ENCODE results near the gene EDIL3. TPM values are rescaled to one million over a fixed set of nuclear protein-coding genes. Genes with fewer than 3 reads are reported as not detected.

The EDIL3 gene
- total and polyA plus RNA-seq, 10 of the 15 experiments (the other 5 are each of a cell fraction or from before 2014, with no cell fraction given) = 0.01 to 0.62 (median 0.20) TPM

GRCh38 chr5:84119252-84119651 lies 265.4 kb downstream of the EDIL3 start:
- H3K27me3 ChIP-seq (replicated peaks in 1 of 2; ENCODE audit: control insufficient read depth in 2 of 2, insufficient read depth in 2 of 2, low read length in 1 of 2) = no peaks in the 10 kb centered on the region
- H2AFZ ChIP-seq (ENCODE audit: control insufficient read depth, low read depth, low read length) = no peak overlapping the region
- no peaks in the 10 kb centered on the region for H4K20me1 ChIP-seq (ENCODE audit: control insufficient read depth, insufficient read depth)
- intact Hi-C loops (cut with micrococcal nuclease; ENCODE audit: unreplicated experiment) = no loop called here
- H3K9me3 ChIP-seq (replicated peaks; ENCODE audit: control insufficient read depth, insufficient read depth, low read length) = no peaks in the 10 kb centered on the region
- H3K79me2 ChIP-seq (ENCODE audit: control insufficient read depth, insufficient read depth, low read length) = no peaks in the 10 kb centered on the region
- H3K9ac ChIP-seq (ENCODE audit: control insufficient read depth, insufficient read depth, low read length) = no peak overlapping the region
- WGBS (ENCODE audit: insufficient coverage, insufficient replicate concordance, low lambda C conversion rate, missing lambda C conversion rate) = under 1% methylated on average over 3 of the region's 3 CpGs
- TF ChIP-seq BCLAF1 (IDR thresholded peaks at IDR 0.05) (no peak), ESRRA (IDR thresholded peaks at IDR 0.05; ENCODE audit: low read length) (no peak), KLF5 (IDR thresholded peaks at IDR 0.05; ENCODE audit: partially characterized antibody) (no peak), CEBPB (IDR thresholded peaks at IDR 0.05; ENCODE audit: borderline replicate concordance in 1 of 2, low read depth in 2 of 2, low read length in 2 of 2) (no peak), FOS (IDR thresholded peaks at IDR 0.05; ENCODE audit: borderline replicate concordance, extremely low read depth, insufficient read length) (no peak), FOXM1 (IDR thresholded peaks at IDR 0.05; ENCODE audit: low read depth, low read length) (no peak), SMAD1 (IDR thresholded peaks at IDR 0.05; ENCODE audit: low read depth, partially characterized antibody) (no peak), SP1 (IDR thresholded peaks at IDR 0.05; ENCODE audit: low read depth, low read length) (no peak), HCFC1 (IDR thresholded peaks at IDR 0.05; ENCODE audit: low read length) (no peak), TCF7 (IDR thresholded peaks at IDR 0.05; ENCODE audit: borderline replicate concordance) (no peak), BMI1 (IDR thresholded peaks at IDR 0.05; ENCODE audit: borderline replicate concordance) (no peak)
- no peak overlapping the region for H3K4me3 ChIP-seq
- in situ Hi-C loops (cut with MboI) = no loop called here
- no TSS peak for BruUV-seq (replicated peaks)
- SMC1A ChIA-PET (ENCODE audit: uncharacterized antibody, unreplicated experiment) = no interaction called here
- H3K27ac ChIP-seq (ENCODE audit: control insufficient read depth, insufficient read depth) = no peak overlapping the region
- H3K36me3 ChIP-seq (ENCODE audit: control insufficient read depth in 2 of 2, insufficient read depth in 2 of 2, low read length in 1 of 2) = no peaks in the 10 kb centered on the region
- no peak for ATAC-seq
- no peaks in the 10 kb centered on the region for H3K4me1 ChIP-seq (ENCODE audit: control insufficient read depth, insufficient read depth, low read length)
- FAIRE-seq = no peak
- POLR2A ChIA-PET = no interaction called here
- CTCF ChIA-PET = no interaction called here
- RAD21 ChIA-PET (ENCODE audit: unreplicated experiment) = interaction anchor here (0.6 kb wide), 1 partner anchor 278 kb away, joined by 3 read pairs; no protein-coding TSS in a partner anchor
- DNase-seq (ENCODE audit: low read depth, low spot score) = no peak
- no peak overlapping the region for H3K4me2 ChIP-seq (ENCODE audit: control insufficient read depth, insufficient read depth)
